Endothelial cell of umbilical vein (primary cell): ENCODE data around the gene ZFR. TPM values are rescaled to one million over a fixed set of nuclear protein-coding genes. Genes with fewer than 3 reads are reported as not detected.

ENCODE experiments used
- BruUV-seq: library from RNA; stranded (reverse); fragments of 400-500 nt; replicated peaks from 2 replicates; lab custom pipeline; 2021; lab: Mats Ljungman, UMichigan
- CTCF ChIA-PET: fragments of 300-600, 350-600 bp; sonication (Branson Sonifier 250); formaldehyde crosslinking; loops from one replicate; lab custom pipeline; 2021; ENCODE audit warnings: antibody characterized with exemption, inconsistent platforms; lab: Charles Lee
- POLR2A ChIA-PET: fragments of 300-600, 350-600 bp; sonication (Branson Sonifier 250); formaldehyde crosslinking; loops from one replicate; lab custom pipeline; 2021; ENCODE audit warnings: antibody characterized with exemption, inconsistent platforms; lab: Charles Lee
- DNase-seq: peaks from one replicate; pipeline ENCODE4 v3.0.0-alpha.2; 2011; ENCODE audit warnings: low read depth, low spot score
- FAIRE-seq: peaks from 2 replicates; lab custom pipeline; 2011; peaks lifted over from hg19 to GRCh38; lab: Jason Lieb, UNC
- H2AFZ ChIP-seq: 2 replicates; pipeline ENCODE4 v1.6.0; 2012; ENCODE audit warnings: low read depth, low read length, control low read depth, inconsistent platforms
- H3K27ac ChIP-seq: 2 replicates; pipeline ENCODE4 v1.5.1; 2011; ENCODE audit warnings: low read depth, mild to moderate bottlenecking, control low read depth, low read length, moderate library complexity; ENCODE audit not compliant: insufficient read depth
- H3K27me3 ChIP-seq, 2 experiments: 2 replicates each; pipeline versions ENCODE4 v1.6.0 to v1.6.1; 2011; ENCODE audit warnings: low read length in 2 of 2, mixed read lengths in 1 of 2; ENCODE audit not compliant: control insufficient read depth in 2 of 2, insufficient read depth in 2 of 2
- H3K36me3 ChIP-seq, 2 experiments: 2 replicates in 1 of 2; 3 replicates in 1 of 2; pipeline ENCODE4 v1.5.1; 2011; ENCODE audit warnings: low read length in 2 of 2, mild to moderate bottlenecking in 1 of 2, moderate library complexity in 1 of 2; ENCODE audit not compliant: control insufficient read depth in 2 of 2, insufficient read depth in 2 of 2; ENCODE audit errors: extremely low read depth in 1 of 2
- H3K4me1 ChIP-seq: 3 replicates; pipeline ENCODE4 v1.5.1; 2011; ENCODE audit warnings: mild to moderate bottlenecking, low read length; ENCODE audit not compliant: control insufficient read depth, insufficient read depth; ENCODE audit errors: extremely low read depth
- H3K4me2 ChIP-seq: 2 replicates; pipeline ENCODE4 v1.6.1; 2011; ENCODE audit warnings: low read length, control low read depth, mixed read lengths; ENCODE audit not compliant: insufficient read depth
- H3K4me3 ChIP-seq, 3 experiments: fragments of 200-600 bp in 1 of 3; sonication (generic), shearing (Covaris generic) in 1 of 3; replicated peaks in 1 of 3; 2 replicates each; pipeline ENCODE4 v1.5.1; 2011 to 2016; ENCODE audit warnings: control low read depth in 3 of 3, low read length in 3 of 3, mild to moderate bottlenecking in 2 of 3, inconsistent platforms in 1 of 3, low read depth in 1 of 3, moderate library complexity in 1 of 3; ENCODE audit not compliant: insufficient read depth in 1 of 3
- H3K79me2 ChIP-seq: 2 replicates; pipeline ENCODE4 v1.6.0; 2012; ENCODE audit warnings: low read length, inconsistent platforms; ENCODE audit not compliant: control insufficient read depth, insufficient read depth
- H3K9ac ChIP-seq: replicated peaks from 2 replicates; pipeline ENCODE3; 2011; ENCODE audit warnings: low read length, control low read depth; ENCODE audit not compliant: insufficient read depth; ENCODE audit errors: extremely low read depth
- H3K9me1 ChIP-seq: replicated peaks from 3 replicates; pipeline ENCODE4 v1.6.0; 2011; ENCODE audit warnings: mild to moderate bottlenecking, low read length; ENCODE audit not compliant: control insufficient read depth, insufficient read depth; ENCODE audit errors: extremely low read depth
- H3K9me3 ChIP-seq: replicated peaks from 2 replicates; pipeline ENCODE4 v1.5.1; 2012; ENCODE audit warnings: low read length, inconsistent platforms; ENCODE audit not compliant: control insufficient read depth, insufficient read depth
- H4K20me1 ChIP-seq: replicated peaks from 2 replicates; pipeline ENCODE3; 2011; ENCODE audit warnings: mild to moderate bottlenecking, low read length; ENCODE audit not compliant: control insufficient read depth, insufficient read depth; ENCODE audit errors: extremely low read depth
- EZH2 ChIP-seq: IDR thresholded peaks from 2 replicates; pipeline ENCODE4 v1.6.1; 2012; ENCODE audit warnings: borderline replicate concordance, low read depth, mild to moderate bottlenecking, moderate library complexity, low read length, inconsistent platforms; ENCODE audit not compliant: severe bottlenecking
- GATA2 ChIP-seq: IDR thresholded peaks from 2 replicates; pipeline ENCODE4 v1.7.0; 2011; ENCODE audit warnings: low read depth, mild to moderate bottlenecking, moderate library complexity, mixed read lengths, low read length; ENCODE audit not compliant: insufficient read length, insufficient read depth
- JUN ChIP-seq: IDR thresholded peaks from 2 replicates; pipeline ENCODE4 v1.6.1; 2011; ENCODE audit warnings: borderline replicate concordance, low read depth; ENCODE audit not compliant: insufficient read length, insufficient read depth
- MYC ChIP-seq: IDR thresholded peaks from one replicate; pipeline ENCODE4 v1.6.1; 2011; ENCODE audit warnings: mild to moderate bottlenecking, low read depth, low read length
- POLR2A ChIP-seq: IDR thresholded peaks from 2 replicates; pipeline ENCODE4 v1.6.1; 2012; ENCODE audit warnings: low read depth, mild to moderate bottlenecking, control low read depth, low read length
- dilution Hi-C: fragments of 300-500 bp; cut with MboI; formaldehyde crosslinking; loops from one replicate; pipeline ENCODE4 v1.15.0; 2019; ENCODE audit warnings: low sequenced_read_pairs; ENCODE audit not compliant: extremely low pct_ligation_motif_present
- intact Hi-C: fragments of 100-400 bp; cut with micrococcal nuclease; formaldehyde crosslinking; loops from one replicate; pipeline ENCODE4 v1.10.0; 2022
- polyA plus RNA-seq, 4 experiments: library from polyadenylated mRNA; depleted of rRNA in 3 of 4; stranded (reverse) in 3 of 4; unstranded in 1 of 4; fragments of >200 nt; gene quantifications; 2 replicates each; pipeline versions ENCODE4 v1.2.1 to v1.2.3, GENCODE V29; 2011 to 2012; ENCODE audit warnings: missing spikeins in 1 of 4
- total RNA-seq: library from RNA; stranded (reverse); gene quantifications from 2 replicates; pipeline ENCODE4 v1.2.3, GENCODE V29; 2021
- TF ChIP-seq, protein P1 (sequence below): IDR thresholded peaks from 2 replicates; pipeline ENCODE4 v1.6.1; 2011; ENCODE audit not compliant: insufficient read depth, insufficient read length

The ZFR gene
- total and polyA plus RNA-seq, 2 donors (not counting 3 experiments of a cell fraction or from before 2014, with no cell fraction given): 60.1 to 79.4 TPM

DNA sequence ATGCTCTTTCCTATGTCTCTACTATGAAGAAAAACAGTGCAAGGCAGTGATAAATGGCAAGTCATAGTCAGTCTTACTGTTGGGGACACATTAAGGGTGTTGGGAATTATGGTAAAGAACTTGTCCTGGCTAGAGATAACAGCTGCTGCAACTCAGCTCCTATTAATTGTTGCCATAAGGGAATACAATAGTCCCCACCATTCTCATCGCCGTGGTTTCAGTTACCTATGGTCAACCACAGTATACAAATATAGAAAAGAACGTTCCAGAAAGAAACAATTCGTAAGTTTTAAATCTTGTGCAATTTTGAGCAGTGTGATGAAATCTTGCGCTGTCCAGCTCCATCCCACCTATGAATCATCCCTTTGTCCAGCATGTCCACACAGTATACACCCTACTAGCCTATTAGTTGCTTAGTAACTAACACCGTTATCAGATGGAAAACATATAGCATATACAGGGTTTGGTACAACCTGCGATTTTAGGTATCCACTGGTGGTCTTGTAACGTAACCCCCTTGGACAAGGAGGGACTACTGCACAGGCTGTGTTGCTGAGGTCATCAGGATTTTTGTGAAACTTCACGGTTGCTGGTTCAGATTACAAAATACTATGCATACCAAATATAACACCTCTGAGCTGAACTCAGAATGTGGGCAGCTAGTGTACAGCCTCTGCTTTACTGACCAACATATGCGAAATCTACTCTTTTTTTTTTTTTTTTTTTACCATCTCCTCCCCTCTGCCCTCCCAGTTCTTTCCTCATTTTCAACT, 53.5 kb downstream of the ZFR start:
- FAIRE-seq (no peak), DNase-seq (no peak)
- BruUV-seq: no TSS peak
- dilution Hi-C loops: no loop called here
- Histone ChIP-seq H3K9ac (no peak overlapping the region), H3K4me1 (no peaks in the 10 kb centered on the region), H3K4me2 (no peak overlapping the region), H3K4me3 (no peak overlapping the region), H3K36me3 (peaks cover 14 to 37% of the 10 kb centered on the region in 2 experiments), H3K9me3 (no peaks in the 10 kb centered on the region), H3K79me2 (no peaks in the 10 kb centered on the region), H4K20me1 (no peaks in the 10 kb centered on the region), H3K9me1 (no peaks in the 10 kb centered on the region), H3K27ac (no peak overlapping the region), H3K27me3 (no peaks in the 10 kb centered on the region), H2AFZ (no peak overlapping the region)
- intact Hi-C loops: no loop called here
- TF ChIP-seq JUN (no peak), MYC (no peak), GATA2 (no peak), POLR2A (no peak), EZH2 (no peak)
- TF ChIP-seq, protein P1, sequence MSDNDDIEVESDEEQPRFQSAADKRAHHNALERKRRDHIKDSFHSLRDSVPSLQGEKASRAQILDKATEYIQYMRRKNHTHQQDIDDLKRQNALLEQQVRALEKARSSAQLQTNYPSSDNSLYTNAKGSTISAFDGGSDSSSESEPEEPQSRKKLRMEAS: no peak
- ChIA-PET POLR2A (no interaction called here), CTCF (interaction anchor here (1.0 kb wide), 1 partner anchor 12 kb away, joined by 3 read pairs; no protein-coding TSS in a partner anchor)
